Breast epithelium (tissue), 3 donors: ENCODE data around the gene AGRP.

Experiments
- CTCF ChIP-seq, 3 donors: fragments of 450-650 bp; IDR thresholded peaks; one replicate each; pipeline ENCODE4 v1.5.1; 2016 to 2017; ENCODE audit warnings: antibody characterized with exemption in 3 of 3, mild to moderate bottlenecking in 3 of 3, moderate library complexity in 3 of 3
- POLR2A ChIP-seq: fragments of 450-650 bp; IDR thresholded peaks from one replicate; pipeline ENCODE4 v1.6.1; 2016; ENCODE audit warnings: antibody characterized with exemption, mild to moderate bottlenecking, moderate library complexity
- POLR2AphosphoS5 ChIP-seq, 3 donors: sonication (generic); formaldehyde crosslinking; IDR thresholded peaks; one replicate each; pipeline ENCODE4 v1.6.1; 2017; ENCODE audit warnings: antibody characterized with exemption in 3 of 3

GRCh38 chr16:67435758-67436164 lies 47.6 kb downstream of the AGRP start:
- TF ChIP-seq CTCF (IDR thresholded peaks at IDR 0.05) (no peak), POLR2AphosphoS5 (IDR thresholded peaks at IDR 0.05) (no peak), POLR2A (no peak)
